T-cell (primary cell): ENCODE data around the gene NRG3. TPM values are rescaled to one million over a fixed set of nuclear protein-coding genes. Genes with fewer than 3 reads are reported as not detected.

Experiments used
- ATAC-seq, 4 experiments: fragments of 200-7000 bp in 3 of 4; fragments of 150-1000 bp in 1 of 4; cut with Tn5 transposase; replicated peaks in 1 of 4; 1 replicate in 3 of 4; 2 replicates in 1 of 4; pipeline ENCODE4 v1.10.0; 2021; ENCODE audit warnings: moderate library complexity in 3 of 4, mild to moderate bottlenecking in 2 of 4, moderate number of reproducible peaks in 1 of 4
- CTCF ChIA-PET, 2 donors: fragments of 300-600 bp; sonication (Branson Sonifier 250); formaldehyde crosslinking; loops; one replicate each; lab custom pipeline; 2022; ENCODE audit warnings: antibody characterized with exemption in 2 of 2; lab: Charles Lee
- POLR2A ChIA-PET, 2 donors: fragments of 300-600 bp; sonication (Branson Sonifier 250); formaldehyde crosslinking; loops; one replicate each; lab custom pipeline; 2022; ENCODE audit warnings: antibody characterized with exemption in 2 of 2; lab: Charles Lee
- DNase-seq, 35 experiments: peaks; one replicate each; pipeline versions ENCODE4 v3.0.0 to v3.0.0-alpha.2; 2013 to 2023
- H3K27ac ChIP-seq: one replicate; pipeline ENCODE4 v1.5.1; 2013; ENCODE audit warnings: low read length
- H3K27me3 ChIP-seq, 2 experiments: replicated peaks in 1 of 2; 1 replicate in 1 of 2; 2 replicates in 1 of 2; pipeline versions ENCODE4 v1.6.1 to v1.7.0; 2013; ENCODE audit warnings: low read length in 1 of 2, mixed read lengths in 1 of 2; ENCODE audit not compliant: control insufficient read depth in 2 of 2, insufficient read depth in 2 of 2; ENCODE audit errors: extremely low read depth in 1 of 2
- H3K36me3 ChIP-seq, 2 donors: 1 replicate in 1 of 2; 2 replicates in 1 of 2; pipeline versions ENCODE4 v1.6.1 to v1.7.0; 2013; ENCODE audit warnings: low read length in 1 of 2; ENCODE audit not compliant: control insufficient read depth in 2 of 2, insufficient read depth in 1 of 2; ENCODE audit errors: extremely low read depth in 1 of 2
- H3K4me1 ChIP-seq, 2 experiments: 1 replicate in 1 of 2; 2 replicates in 1 of 2; pipeline versions ENCODE4 v1.6.1 to v1.7.0; 2013; ENCODE audit warnings: low read length in 2 of 2, mixed read lengths in 1 of 2; ENCODE audit not compliant: insufficient read depth in 2 of 2, control insufficient read depth in 1 of 2; ENCODE audit errors: extremely low read depth in 1 of 2
- H3K4me3 ChIP-seq, 2 donors: 1 replicate in 1 of 2; 2 replicates in 1 of 2; pipeline versions ENCODE4 v1.5.1 to v1.7.0; 2013; ENCODE audit warnings: mild to moderate bottlenecking in 2 of 2, low read length in 1 of 2, moderate library complexity in 1 of 2; ENCODE audit not compliant: control insufficient read depth in 1 of 2; ENCODE audit errors: extremely low read depth in 1 of 2
- H3K9me3 ChIP-seq: 2 replicates; pipeline ENCODE4 v1.7.0; 2013
- H3K27ac Mint-ChIP-seq, 2 donors: one replicate each; pipeline ENCODE4 v1.8.0; 2020 to 2021; ENCODE audit warnings: mild to moderate bottlenecking in 2 of 2, mixed read lengths in 2 of 2
- H3K27me3 Mint-ChIP-seq, 2 donors: one replicate each; pipeline ENCODE4 v1.8.0; 2021 to 2022; ENCODE audit warnings: mixed read lengths in 2 of 2
- H3K36me3 Mint-ChIP-seq: one replicate; pipeline ENCODE4 v1.8.0; 2021; ENCODE audit warnings: mixed read lengths
- H3K4me1 Mint-ChIP-seq, 3 donors: one replicate each; pipeline ENCODE4 v1.8.0; 2020 to 2022; ENCODE audit warnings: mixed read lengths in 3 of 3, mild to moderate bottlenecking in 1 of 3
- H3K4me3 Mint-ChIP-seq, 3 donors: one replicate each; pipeline ENCODE4 v1.8.0; 2020 to 2022; ENCODE audit warnings: mild to moderate bottlenecking in 3 of 3, mixed read lengths in 3 of 3, moderate library complexity in 3 of 3
- H3K9me3 Mint-ChIP-seq, 3 donors: one replicate each; pipeline ENCODE4 v1.8.0; 2020 to 2022; ENCODE audit warnings: mixed read lengths in 3 of 3
- WGBS: methylation state at CpG from one replicate; pipeline ENCODE4 v1.1.5; 2013; ENCODE audit warnings: missing lambda C conversion rate; ENCODE audit not compliant: insufficient coverage; 5-methylcytosine and 5-hydroxymethylcytosine counted together
- total RNA-seq, 35 experiments: library from RNA in 6 of 35; stranded (reverse) in 6 of 35; fragments of 120-200 nt in 1 of 35; gene quantifications; one replicate each; pipeline versions ENCODE4 v1.2.1 to v1.2.4 and lab custom pipeline; 2013 to 2026

Gene NRG3
- total RNA-seq, 5 donors from 2014 or later (not counting 1 experiment from before 2014, with no cell fraction given) = 0.12 TPM; not detected in 4

GRCh38 chr10:81871558-81871957 is 3.4 kb upstream of the NRG3 start:
- H3K36me3 Mint-ChIP-seq = no peaks in the 10 kb centered on the region
- Histone ChIP-seq H3K9me3 (no peaks in the 10 kb centered on the region), H3K4me3 (no peak overlapping the region), H3K27me3 (peaks cover 8 to 22% of the 10 kb centered on the region in 2 experiments), H3K4me1 (peaks cover 0 to 13% of the 10 kb centered on the region in 2 experiments), H3K36me3 (no peaks in the 10 kb centered on the region), H3K27ac (no peak overlapping the region)
- no peak for DNase-seq
- H3K27me3 Mint-ChIP-seq = peaks cover 18 to 35% of the 10 kb centered on the region in 2 donors
- peaks cover 0 to 4% (median 0%) of the 10 kb centered on the region in 3 donors for H3K9me3 Mint-ChIP-seq
- no peak for ATAC-seq
- ChIA-PET POLR2A (no interaction called here), CTCF (no interaction called here)
- H3K4me3 Mint-ChIP-seq = no peak overlapping the region
- H3K27ac Mint-ChIP-seq = no peak overlapping the region
- H3K4me1 Mint-ChIP-seq = peaks cover 6 to 8% (median 7%) of the 10 kb centered on the region in 3 donors
- 67% methylated on average over 1 of the region's 2 CpGs for WGBS

GRCh38 chr10:81872206-81872862 is 2.7 kb upstream of the NRG3 start:
- H3K27me3 Mint-ChIP-seq = peaks cover 25 to 43% of the 10 kb centered on the region in 2 donors
- H3K4me3 Mint-ChIP-seq = no peak overlapping the region

GRCh38 chr10:81873231-81873931 is 1.6 kb upstream of the NRG3 start:
- Mint-ChIP-seq H3K4me3 (peak overlapping the region; percentile 36 to 39 (median 37)), H3K27ac (no peak overlapping the region), H3K27me3 (peaks cover 35 to 54% of the 10 kb centered on the region in 2 donors), H3K4me1 (peaks cover 9 to 12% (median 12%) of the 10 kb centered on the region in 3 donors), H3K9me3 (peaks cover 0 to 4% (median 0%) of the 10 kb centered on the region in 3 donors), H3K36me3 (no peaks in the 10 kb centered on the region)
- 19% methylated on average over 3 of the region's 12 CpGs for WGBS
- ChIA-PET POLR2A (no interaction called here), CTCF (no interaction called here)
- Histone ChIP-seq H3K4me1 (peaks cover 0 to 15% of the 10 kb centered on the region in 2 experiments), H3K36me3 (no peaks in the 10 kb centered on the region), H3K4me3 (no peak overlapping the region), H3K27me3 (peaks cover 23 to 25% of the 10 kb centered on the region in 2 experiments), H3K27ac (no peak overlapping the region), H3K9me3 (no peaks in the 10 kb centered on the region)
- no peak for ATAC-seq
- DNase-seq = no peak

More at GRCh38 chr10:81872206-81872862, 2.7 kb upstream of the NRG3 start:
- POLR2A ChIA-PET = interaction anchor here in 1 of 2 donors (0.6 kb wide), 1 partner anchor 251 kb away, joined by 4 read pairs; no protein-coding TSS in a partner anchor
- H3K36me3 Mint-ChIP-seq = no peaks in the 10 kb centered on the region
- H3K4me3 ChIP-seq = no peak overlapping the region
- no peaks in the 10 kb centered on the region for H3K36me3 ChIP-seq
- peaks cover 9 to 12% (median 12%) of the 10 kb centered on the region in 3 donors for H3K4me1 Mint-ChIP-seq
- H3K27me3 ChIP-seq = peaks cover 15 to 25% of the 10 kb centered on the region in 2 experiments
- no peak for DNase-seq
- H3K27ac ChIP-seq = no peak overlapping the region
- H3K27ac Mint-ChIP-seq = no peak overlapping the region
- 38% methylated on average over 3 of the region's 6 CpGs for WGBS
- H3K9me3 ChIP-seq = no peaks in the 10 kb centered on the region
- H3K4me1 ChIP-seq = peaks cover 0 to 15% of the 10 kb centered on the region in 2 experiments
- H3K9me3 Mint-ChIP-seq = peaks cover 0 to 4% (median 0%) of the 10 kb centered on the region in 3 donors
- ATAC-seq = no peak
- CTCF ChIA-PET = no interaction called here

GRCh38 chr10:81873932-81874816 is 820 bp upstream of the NRG3 start:
- ChIA-PET POLR2A (no interaction called here), CTCF (no interaction called here)
- H3K4me1 Mint-ChIP-seq = peaks cover 9 to 12% (median 12%) of the 10 kb centered on the region in 3 donors
- peak overlapping the region in 2 of 3 donors; percentile 36 to 37 for H3K4me3 Mint-ChIP-seq
- no peak overlapping the region for H3K27ac Mint-ChIP-seq
- no peak for DNase-seq
- Histone ChIP-seq H3K4me1 (peaks cover 0 to 15% of the 10 kb centered on the region in 2 experiments), H3K27me3 (peaks cover 25% of the 10 kb centered on the region in 2 experiments), H3K4me3 (no peak overlapping the region), H3K27ac (no peak overlapping the region), H3K36me3 (no peaks in the 10 kb centered on the region), H3K9me3 (no peaks in the 10 kb centered on the region)
- peak in 2 of 4 experiments; percentile 18 to 38 for ATAC-seq
- H3K9me3 Mint-ChIP-seq = peaks cover 0 to 4% (median 0%) of the 10 kb centered on the region in 3 donors
- WGBS = 5% methylated on average over 74 of the region's 80 CpGs
- no peaks in the 10 kb centered on the region for H3K36me3 Mint-ChIP-seq
- H3K27me3 Mint-ChIP-seq = peaks cover 42 to 57% of the 10 kb centered on the region in 2 donors

GRCh38 chr10:81875467-81876252 is 666 bp downstream of the NRG3 start:
- peaks cover 25% of the 10 kb centered on the region in 2 experiments for H3K27me3 ChIP-seq
- no peak overlapping the region for H3K4me3 ChIP-seq
- POLR2A ChIA-PET = no interaction called here
- H3K27ac ChIP-seq = no peak overlapping the region
- Mint-ChIP-seq H3K27me3 (peaks cover 46 to 57% of the 10 kb centered on the region in 2 donors), H3K36me3 (no peaks in the 10 kb centered on the region), H3K4me3 (peak overlapping the region; percentile 44 to 65 (median 54)), H3K4me1 (peaks cover 9 to 12% (median 12%) of the 10 kb centered on the region in 3 donors), H3K9me3 (no peaks in the 10 kb centered on the region), H3K27ac (no peak overlapping the region)
- CTCF ChIA-PET = no interaction called here
- H3K4me1 ChIP-seq = peaks cover 0 to 15% of the 10 kb centered on the region in 2 experiments
- no peak for DNase-seq
- H3K9me3 ChIP-seq = no peaks in the 10 kb centered on the region
- H3K36me3 ChIP-seq = no peaks in the 10 kb centered on the region
- peak in 1 of 4 experiments; percentile 10 for ATAC-seq
- WGBS = 10% methylated on average over 45 of the region's 49 CpGs
